Peyer's patch (tissue), 4 donors: ENCODE results near the gene ZNF750.

Experiments used
- CTCF ChIP-seq, 6 experiments: fragments of 450-650 bp in 4 of 6; fragments of 200-600 bp in 2 of 6; sonication (generic) in 1 of 6; IDR thresholded peaks; one replicate each; pipeline ENCODE4 v1.5.1; 2017 to 2019; ENCODE audit warnings: antibody characterized with exemption in 6 of 6, mild to moderate bottlenecking in 3 of 6, moderate library complexity in 1 of 6
- POLR2A ChIP-seq, 2 donors: fragments of 450-650 bp; IDR thresholded peaks; one replicate each; pipeline ENCODE4 v1.5.1; 2017; ENCODE audit warnings: antibody characterized with exemption in 2 of 2, mild to moderate bottlenecking in 2 of 2, moderate library complexity in 2 of 2

GRCh38 chr17:82817947-82818346, 21.9 kb downstream of the ZNF750 start:
- no peak for TF ChIP-seq POLR2A (IDR thresholded peaks at IDR 0.05)
- TF ChIP-seq CTCF (IDR thresholded peaks at IDR 0.05), result no peak
